Activated naive CD8-positive, alpha-beta T cell treated with anti-CD3 and anti-CD28 coated beads for 36 hours (primary cell): ENCODE results near the gene IST1. TPM values are rescaled to one million over a fixed set of nuclear protein-coding genes. Genes with fewer than 3 reads are reported as not detected.
"Not testable (repeated sequence)": the region's sequence is repeated elsewhere in the genome, so short reads cannot be mapped to it uniquely, and the experiment has no call there.

Experiments used
- DNase-seq: peaks from one replicate; pipeline ENCODE4 v3.0.0; 2021
- H3K27ac Mint-ChIP-seq: one replicate; pipeline ENCODE4 v1.8.0; 2022; ENCODE audit warnings: mild to moderate bottlenecking, moderate library complexity, mixed read lengths
- H3K27me3 Mint-ChIP-seq: one replicate; pipeline ENCODE4 v1.8.0; 2022; ENCODE audit warnings: mild to moderate bottlenecking, mixed read lengths
- H3K36me3 Mint-ChIP-seq: one replicate; pipeline ENCODE4 v1.8.0; 2021; ENCODE audit warnings: mild to moderate bottlenecking, mixed read lengths
- H3K4me1 Mint-ChIP-seq: one replicate; pipeline ENCODE4 v1.8.0; 2021; ENCODE audit warnings: mixed read lengths
- H3K4me3 Mint-ChIP-seq: one replicate; pipeline ENCODE4 v1.8.0; 2022; ENCODE audit warnings: mild to moderate bottlenecking, moderate library complexity, mixed read lengths
- H3K9me3 Mint-ChIP-seq: one replicate; pipeline ENCODE4 v1.8.0; 2022; ENCODE audit warnings: mixed read lengths
- total RNA-seq, 2 experiments: library from RNA; stranded (reverse); gene quantifications; one replicate each; pipeline ENCODE4 v1.2.3, GENCODE V29; 2021

Gene IST1
- total RNA-seq, 2 experiments from 2014 or later: 158 to 163 TPM

DNA sequence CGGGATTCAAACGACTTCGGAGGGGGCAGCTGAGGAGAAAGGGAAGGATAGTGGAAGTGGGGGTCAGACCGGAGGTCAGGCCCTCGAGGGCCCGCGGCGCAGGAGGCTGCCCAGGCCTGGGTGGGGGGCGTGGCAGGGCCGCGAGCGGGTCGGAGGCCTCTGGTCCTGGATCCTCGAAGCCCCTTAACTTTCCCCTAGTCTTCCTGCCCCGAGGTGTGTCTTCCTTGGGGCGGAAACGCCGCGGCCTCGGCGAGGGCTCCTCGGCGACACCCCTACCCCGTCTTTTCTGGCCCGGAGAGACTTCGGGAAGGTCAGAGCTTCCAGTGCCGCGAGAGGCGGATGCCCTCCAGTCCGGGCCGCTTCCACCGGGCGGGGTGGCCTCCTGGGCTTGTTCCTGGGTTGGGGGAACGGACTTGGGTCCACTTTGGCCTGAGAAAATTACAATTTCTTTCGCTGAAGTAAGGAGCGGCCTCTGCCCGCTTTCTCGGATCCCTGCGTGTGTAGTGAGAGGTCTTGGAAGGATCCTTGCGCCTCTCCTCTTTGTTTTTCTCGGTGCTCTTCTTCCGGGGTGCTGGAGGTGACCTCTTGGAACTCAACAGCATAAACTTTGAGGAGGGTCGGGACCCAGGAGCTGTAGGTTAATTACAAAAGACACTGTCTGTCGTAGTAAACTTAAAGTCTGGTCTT, 491 bp downstream of the IST1 start:
- peak overlapping the region; percentile 96 for H3K27ac Mint-ChIP-seq
- peaks cover 22% of the 10 kb centered on the region for H3K4me1 Mint-ChIP-seq
- H3K27me3 Mint-ChIP-seq: no peaks in the 10 kb centered on the region
- peaks cover 14% of the 10 kb centered on the region for H3K36me3 Mint-ChIP-seq
- H3K9me3 Mint-ChIP-seq: no peaks in the 10 kb centered on the region
- DNase-seq: no peak
- peak overlapping the region; percentile 98 for H3K4me3 Mint-ChIP-seq

DNA sequence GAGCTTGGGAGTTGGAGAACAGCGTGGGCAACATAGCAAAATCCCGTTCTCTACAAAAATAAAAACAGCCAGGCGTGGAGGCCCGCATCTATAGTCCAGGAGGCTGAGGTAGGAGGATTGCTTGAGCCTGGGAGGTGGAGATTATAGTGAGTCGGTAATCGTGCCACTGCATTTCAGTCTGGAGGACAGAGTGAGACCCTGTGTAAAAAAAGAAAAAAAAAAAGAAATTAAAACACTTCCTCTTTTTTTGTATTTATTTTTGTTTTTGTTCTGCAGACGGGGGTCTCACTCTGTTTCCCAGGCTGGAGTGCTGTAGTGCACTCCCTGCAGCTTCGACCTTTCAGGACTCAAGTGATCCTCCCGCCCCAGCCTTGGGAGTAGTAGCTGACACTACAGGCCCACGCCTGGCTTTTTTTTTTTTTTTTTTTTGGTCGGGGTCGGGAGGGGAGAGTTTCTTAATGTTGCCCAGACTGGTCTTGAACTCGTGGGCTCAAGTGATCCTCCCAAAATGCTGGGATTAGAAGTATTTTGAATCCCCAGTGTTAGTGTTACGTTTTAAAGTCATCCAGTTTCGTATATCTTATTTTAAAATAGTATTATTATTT, 1.5 kb downstream of the IST1 start:
- no peaks in the 10 kb centered on the region for H3K9me3 Mint-ChIP-seq
- H3K27me3 Mint-ChIP-seq: no peaks in the 10 kb centered on the region
- peaks cover 28% of the 10 kb centered on the region for H3K4me1 Mint-ChIP-seq

DNA sequence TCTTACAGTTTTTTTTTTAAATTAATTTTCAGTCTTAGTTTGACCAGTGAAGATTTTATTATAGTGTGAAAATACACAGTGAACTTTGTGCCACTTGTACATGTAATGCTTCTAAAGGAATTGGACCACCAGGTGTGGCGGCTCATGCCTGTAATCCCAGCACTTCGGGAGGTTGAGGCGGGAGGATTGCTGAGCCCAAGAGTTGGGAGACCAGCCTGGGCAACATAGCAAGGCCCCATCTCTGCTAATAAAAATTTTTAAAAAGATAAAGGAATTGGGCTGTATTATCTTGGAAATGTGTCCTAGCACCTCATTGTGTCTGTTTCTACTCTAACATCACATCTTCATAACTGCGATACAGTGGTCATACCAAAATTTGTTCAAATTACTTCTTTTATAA, 3.8 kb downstream of the IST1 start:
- H3K27me3 Mint-ChIP-seq: no peaks in the 10 kb centered on the region
- H3K36me3 Mint-ChIP-seq: peaks cover 25% of the 10 kb centered on the region
- H3K27ac Mint-ChIP-seq: no peak overlapping the region
- no peaks in the 10 kb centered on the region for H3K9me3 Mint-ChIP-seq
- H3K4me1 Mint-ChIP-seq: peaks cover 38% of the 10 kb centered on the region
- DNase-seq: no peak
- H3K4me3 Mint-ChIP-seq: no peak overlapping the region

More for the DNA sequence above, 1.5 kb downstream of the IST1 start:
- Mint-ChIP-seq H3K4me3 (peak overlapping the region; percentile 81), H3K36me3 (peaks cover 14% of the 10 kb centered on the region), H3K27ac (peak overlapping the region; percentile 63)
- DNase-seq: no peak

DNA sequence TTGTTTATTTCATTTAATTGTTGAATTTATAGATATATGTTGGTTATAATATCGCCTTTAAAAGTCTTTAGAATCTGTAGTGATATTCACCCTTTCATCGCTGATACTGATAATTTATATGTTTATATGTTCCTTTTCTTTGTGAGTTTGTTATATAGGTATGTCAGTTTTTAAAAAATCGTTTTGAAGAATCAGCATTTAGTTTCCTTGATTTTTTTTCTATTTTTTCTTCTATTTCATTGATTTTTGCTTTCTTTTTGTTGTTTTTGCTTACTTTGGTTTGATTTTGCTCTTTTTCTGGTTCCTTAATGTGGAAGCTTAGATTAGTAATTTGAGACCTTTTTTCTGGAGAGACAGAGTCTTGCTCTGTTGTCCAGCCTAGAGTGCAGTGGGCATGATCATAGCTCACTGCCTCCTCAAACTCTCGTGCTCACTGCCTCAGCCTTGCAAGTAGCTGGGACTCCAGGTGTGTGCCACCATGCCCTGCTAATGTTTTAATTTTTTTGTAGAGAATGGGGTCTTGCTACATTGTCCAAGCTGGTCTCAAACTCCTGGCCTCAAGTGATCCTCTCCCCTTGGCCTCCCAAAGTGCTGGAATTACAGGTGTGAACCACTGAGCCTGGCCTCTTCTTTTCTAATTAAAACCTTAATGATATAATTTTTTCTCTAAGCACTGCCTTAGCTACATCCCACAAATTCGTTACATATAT, 7.5 kb downstream of the IST1 start:
- DNase-seq: no peak
- no peak overlapping the region for H3K4me3 Mint-ChIP-seq
- peaks cover 30% of the 10 kb centered on the region for H3K36me3 Mint-ChIP-seq
- no peaks in the 10 kb centered on the region for H3K27me3 Mint-ChIP-seq
- H3K4me1 Mint-ChIP-seq: peaks cover 51% of the 10 kb centered on the region
- H3K9me3 Mint-ChIP-seq: no peaks in the 10 kb centered on the region
- no peak overlapping the region for H3K27ac Mint-ChIP-seq

DNA sequence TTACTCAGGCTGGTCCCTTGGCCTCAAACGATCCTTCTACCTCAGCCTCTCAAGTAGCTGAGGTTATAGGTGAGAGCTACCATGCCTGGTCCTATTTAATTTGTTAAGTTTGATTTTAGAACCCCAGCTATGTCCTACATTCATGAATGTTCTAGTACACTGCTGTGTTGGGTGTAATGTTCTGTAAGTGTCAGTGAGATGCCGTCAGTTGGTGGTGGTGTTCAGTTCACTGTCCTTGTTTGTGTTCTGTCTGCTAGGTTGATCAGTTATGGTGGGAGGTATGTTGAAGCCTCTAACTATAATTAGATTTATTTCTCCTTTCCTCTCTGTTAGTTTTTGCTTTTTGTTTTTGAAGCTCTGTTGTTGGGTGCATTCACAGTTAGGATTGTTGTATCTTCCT, 8.3 kb downstream of the IST1 start:
- H3K4me3 Mint-ChIP-seq: no peak overlapping the region
- peaks cover 56% of the 10 kb centered on the region for H3K4me1 Mint-ChIP-seq
- no peaks in the 10 kb centered on the region for H3K9me3 Mint-ChIP-seq
- peak overlapping the region; percentile 22 for H3K27ac Mint-ChIP-seq
- no peaks in the 10 kb centered on the region for H3K27me3 Mint-ChIP-seq
- H3K36me3 Mint-ChIP-seq: peaks cover 27% of the 10 kb centered on the region
- DNase-seq: no peak

DNA sequence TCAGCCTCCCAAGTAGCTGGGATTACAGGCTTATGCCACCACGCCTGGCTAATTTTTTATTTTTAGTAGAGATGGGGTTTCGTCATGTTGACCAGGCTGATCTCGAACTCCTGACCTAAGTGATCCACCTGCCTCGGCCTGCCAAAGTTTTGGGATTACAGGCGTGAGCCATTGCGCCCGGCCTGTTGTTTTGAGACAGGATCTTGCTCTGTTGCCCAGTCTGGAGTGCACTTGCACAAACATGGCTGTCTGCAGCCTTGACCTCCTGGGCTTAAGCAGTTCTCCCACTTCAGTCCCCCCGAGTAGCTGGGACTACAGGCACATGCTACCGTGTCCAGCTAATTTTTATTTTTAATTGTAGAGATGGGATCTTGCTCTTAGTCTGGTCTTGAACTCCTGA, 8.9 kb downstream of the IST1 start:
- Mint-ChIP-seq H3K36me3 (peaks cover 32% of the 10 kb centered on the region), H3K9me3 (no peaks in the 10 kb centered on the region), H3K27me3 (no peaks in the 10 kb centered on the region), H3K4me3 (no peak overlapping the region), H3K27ac (no peak overlapping the region), H3K4me1 (peaks cover 62% of the 10 kb centered on the region)
- no peak for DNase-seq

DNA sequence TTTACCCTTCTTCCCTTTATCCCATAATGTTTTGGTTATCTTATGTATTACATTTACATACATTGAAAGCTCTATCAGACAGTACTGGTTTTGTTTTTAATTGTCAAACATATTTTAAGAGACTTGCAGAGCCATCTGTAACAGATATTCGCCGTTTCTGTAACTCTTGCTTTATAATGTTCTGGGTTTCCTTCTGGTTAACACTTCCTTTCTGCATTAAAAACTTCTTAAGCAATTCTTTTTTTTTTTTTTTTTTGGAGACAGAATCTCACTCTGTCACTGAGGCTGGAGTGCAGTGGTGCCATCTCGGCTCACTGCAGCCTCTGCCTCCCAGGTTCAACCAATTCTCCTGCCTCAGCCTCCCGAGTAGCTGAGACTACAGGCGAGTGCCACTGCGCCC, 10.4 kb downstream of the IST1 start:
- peaks cover 31% of the 10 kb centered on the region for H3K36me3 Mint-ChIP-seq
- not testable (repeated sequence) for H3K27me3 Mint-ChIP-seq

DNA sequence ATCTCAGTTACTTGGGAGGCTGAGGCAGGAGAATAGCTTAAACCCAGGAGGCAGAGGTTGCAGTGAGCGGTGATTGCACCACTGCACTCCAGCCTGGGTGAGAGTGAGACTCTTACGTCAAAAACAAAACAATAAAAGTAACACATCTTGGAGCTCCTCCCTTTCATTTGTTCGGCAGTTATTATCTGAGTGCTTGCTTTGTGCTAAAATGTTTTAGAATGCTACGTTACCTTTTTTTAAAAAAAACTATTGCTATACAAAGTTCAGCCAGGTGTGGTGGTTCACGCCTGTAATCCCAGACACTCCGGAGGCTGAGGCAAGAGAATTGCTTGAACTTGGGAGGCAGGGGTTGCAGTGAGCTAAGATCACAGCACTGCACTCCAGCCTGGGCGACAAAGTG, 15.8 kb downstream of the IST1 start:
- Mint-ChIP-seq H3K27ac (no peak overlapping the region), H3K27me3 (no peaks in the 10 kb centered on the region), H3K36me3 (peaks cover 38% of the 10 kb centered on the region), H3K4me1 (peaks cover 56% of the 10 kb centered on the region), H3K4me3 (no peak overlapping the region), H3K9me3 (no peaks in the 10 kb centered on the region)
- DNase-seq: no peak

More for the DNA sequence above, 10.4 kb downstream of the IST1 start:
- not testable (repeated sequence) for H3K9me3 Mint-ChIP-seq, H3K4me3 Mint-ChIP-seq, DNase-seq
- peaks cover 63% of the 10 kb centered on the region for H3K4me1 Mint-ChIP-seq
- H3K27ac Mint-ChIP-seq: peak overlapping the region; percentile 30

DNA sequence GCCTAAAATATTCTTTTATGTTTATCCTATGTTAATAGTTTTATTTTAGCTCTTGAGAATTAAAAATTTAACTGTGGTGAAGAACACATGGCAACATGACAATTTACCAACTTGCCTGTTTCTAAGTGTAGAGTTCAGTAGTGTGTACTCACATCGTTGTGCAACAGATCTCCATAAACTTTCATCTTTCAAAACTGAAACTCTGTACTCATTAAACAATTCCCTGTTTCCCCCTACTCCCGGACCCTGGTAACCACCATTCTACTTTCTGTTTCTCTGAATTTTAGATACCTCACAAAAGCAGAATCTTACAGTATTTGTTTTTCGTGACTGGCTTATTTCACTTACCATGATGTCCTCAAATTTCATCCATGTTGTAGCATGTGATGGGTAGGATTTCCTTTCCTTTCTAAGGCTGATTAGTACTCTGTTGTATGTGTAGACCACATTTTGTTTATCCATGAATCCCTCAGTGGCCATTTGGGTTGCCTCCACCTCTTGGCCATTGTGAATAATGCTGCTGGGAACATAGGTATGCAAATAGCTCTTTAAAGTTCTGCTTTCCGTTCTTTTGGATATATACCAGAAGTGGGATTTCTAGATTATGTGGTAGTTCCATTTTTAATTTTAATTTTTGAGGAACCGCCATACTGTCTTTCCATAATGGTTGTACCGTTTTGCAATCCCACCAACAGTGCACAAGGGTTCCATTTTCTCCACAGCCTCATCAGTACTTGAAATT, 17.4 kb downstream of the IST1 start:
- no peaks in the 10 kb centered on the region for H3K9me3 Mint-ChIP-seq
- H3K36me3 Mint-ChIP-seq: peaks cover 47% of the 10 kb centered on the region
- H3K4me1 Mint-ChIP-seq: peaks cover 53% of the 10 kb centered on the region
- H3K4me3 Mint-ChIP-seq: no peak overlapping the region
- no peak for DNase-seq
- no peaks in the 10 kb centered on the region for H3K27me3 Mint-ChIP-seq
- H3K27ac Mint-ChIP-seq: peak overlapping the region; percentile 71

DNA sequence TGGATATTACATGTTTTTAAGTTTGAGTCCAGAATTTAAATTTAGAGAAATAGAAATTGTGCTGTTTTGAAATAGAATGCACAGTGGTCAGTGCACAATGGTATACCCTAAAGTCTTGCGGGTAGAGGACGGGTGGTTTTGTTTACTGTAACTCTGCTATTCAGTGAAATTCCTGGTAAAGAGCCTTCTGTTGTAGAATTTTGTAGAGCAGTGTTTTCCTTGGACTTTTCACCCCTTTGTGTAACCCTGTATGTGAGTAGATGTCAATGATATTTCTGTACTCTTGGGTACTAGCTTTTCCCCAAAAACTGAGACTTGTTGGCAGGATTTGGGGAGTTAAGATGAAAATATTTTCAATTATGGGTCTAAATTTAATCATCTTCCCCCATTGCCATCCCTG, 19.5 kb downstream of the IST1 start:
- Mint-ChIP-seq H3K4me1 (peaks cover 34% of the 10 kb centered on the region), H3K4me3 (no peak overlapping the region), H3K27ac (peak overlapping the region; percentile 51), H3K36me3 (peaks cover 62% of the 10 kb centered on the region), H3K9me3 (no peaks in the 10 kb centered on the region), H3K27me3 (no peaks in the 10 kb centered on the region)
- DNase-seq: no peak

DNA sequence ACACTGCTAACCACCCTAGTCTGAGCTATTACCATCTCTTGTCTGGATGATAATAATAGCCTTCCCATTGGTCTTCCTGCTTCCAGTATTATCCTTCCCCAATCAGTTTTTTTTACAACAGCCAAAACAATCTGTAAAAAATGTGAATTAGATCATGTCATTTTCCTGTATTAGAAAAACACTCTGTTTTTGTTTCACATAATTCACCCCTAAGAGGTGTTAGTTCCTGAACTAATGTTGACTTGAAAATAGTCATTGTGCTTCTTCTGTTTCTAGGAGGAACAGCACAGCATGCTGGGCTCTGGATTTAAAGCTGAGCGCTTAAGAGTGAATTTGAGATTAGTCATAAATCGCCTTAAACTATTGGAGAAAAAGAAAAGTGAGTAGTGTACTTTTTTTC, 20.0 kb downstream of the IST1 start:
- Mint-ChIP-seq H3K27me3 (no peaks in the 10 kb centered on the region), H3K9me3 (no peaks in the 10 kb centered on the region), H3K4me1 (peaks cover 30% of the 10 kb centered on the region), H3K4me3 (no peak overlapping the region), H3K36me3 (peaks cover 59% of the 10 kb centered on the region), H3K27ac (peak overlapping the region; percentile 78)
- DNase-seq: no peak

DNA sequence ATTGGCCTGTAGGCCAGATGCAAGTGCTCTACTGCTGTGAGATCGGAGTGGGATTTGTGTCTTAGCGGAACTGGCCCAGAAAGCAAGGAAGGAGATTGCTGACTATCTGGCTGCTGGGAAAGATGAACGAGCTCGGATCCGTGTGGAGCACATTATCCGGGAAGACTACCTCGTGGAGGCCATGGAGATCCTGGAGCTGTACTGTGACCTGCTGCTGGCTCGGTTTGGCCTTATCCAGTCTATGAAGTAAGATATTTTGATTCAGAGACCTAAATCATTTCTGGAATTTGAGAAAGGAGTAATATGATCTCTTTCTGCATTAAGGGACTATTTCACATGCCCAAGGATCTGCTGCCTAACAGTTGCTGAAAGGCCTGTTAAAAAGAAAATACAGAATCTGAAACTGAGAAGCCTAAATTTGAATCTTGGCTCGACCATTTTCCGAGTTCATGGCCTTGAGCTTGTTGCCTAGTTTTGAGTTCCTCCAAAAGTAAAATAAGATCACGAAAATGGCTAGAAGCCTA, 21.1 kb downstream of the IST1 start:
- H3K4me1 Mint-ChIP-seq: peaks cover 26% of the 10 kb centered on the region
- H3K27ac Mint-ChIP-seq: no peak overlapping the region
- peaks cover 69% of the 10 kb centered on the region for H3K36me3 Mint-ChIP-seq
- no peak for DNase-seq
- no peaks in the 10 kb centered on the region for H3K27me3 Mint-ChIP-seq
- no peaks in the 10 kb centered on the region for H3K9me3 Mint-ChIP-seq
- no peak overlapping the region for H3K4me3 Mint-ChIP-seq

DNA sequence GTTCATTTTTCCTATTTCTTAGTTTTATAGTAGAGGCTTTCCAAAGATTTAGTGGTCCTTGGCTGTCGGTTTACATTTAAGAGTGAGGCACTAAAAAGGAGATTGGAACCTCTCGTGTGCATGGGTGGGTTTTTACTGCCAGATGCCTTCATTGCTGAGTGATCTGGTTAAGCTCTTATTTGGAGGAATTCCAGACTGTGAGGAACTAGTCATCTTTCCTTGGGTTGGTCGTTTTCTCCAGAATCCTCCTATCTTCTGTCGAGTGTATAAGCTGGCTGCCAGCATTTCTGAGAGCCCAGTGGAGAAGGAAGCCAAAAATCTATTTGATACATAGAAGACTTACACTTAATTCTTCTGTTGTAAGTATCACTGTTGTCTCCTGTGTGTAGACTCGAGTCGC, 22.6 kb downstream of the IST1 start:
- no peak for DNase-seq
- H3K4me1 Mint-ChIP-seq: peaks cover 20% of the 10 kb centered on the region
- peak overlapping the region; percentile 49 for H3K27ac Mint-ChIP-seq
- H3K36me3 Mint-ChIP-seq: peaks cover 67% of the 10 kb centered on the region
- H3K27me3 Mint-ChIP-seq: no peaks in the 10 kb centered on the region
- H3K9me3 Mint-ChIP-seq: no peaks in the 10 kb centered on the region
- no peak overlapping the region for H3K4me3 Mint-ChIP-seq

DNA sequence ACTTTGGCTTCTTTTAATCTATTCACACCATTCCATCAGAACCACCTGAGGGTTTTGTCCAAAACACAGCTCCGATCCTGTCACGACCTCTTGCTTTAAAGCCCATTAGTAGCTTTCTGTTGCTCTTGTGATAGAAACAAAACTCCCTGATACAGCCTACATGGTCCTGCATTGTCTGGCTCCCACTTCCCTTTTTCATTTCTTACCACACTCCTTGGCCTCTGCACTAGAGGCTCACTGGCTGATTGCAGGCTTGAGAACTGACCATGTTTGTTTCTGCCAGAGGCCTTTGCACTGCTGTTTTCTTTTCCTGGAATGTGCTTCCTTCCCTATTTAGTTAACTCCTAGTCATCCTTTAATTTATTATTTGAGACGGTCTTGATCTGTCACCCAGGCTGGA, 23.7 kb downstream of the IST1 start:
- Mint-ChIP-seq H3K4me3 (no peak overlapping the region), H3K9me3 (no peaks in the 10 kb centered on the region), H3K36me3 (peaks cover 64% of the 10 kb centered on the region), H3K27ac (no peak overlapping the region), H3K4me1 (peaks cover 15% of the 10 kb centered on the region), H3K27me3 (no peaks in the 10 kb centered on the region)
- DNase-seq: no peak

DNA sequence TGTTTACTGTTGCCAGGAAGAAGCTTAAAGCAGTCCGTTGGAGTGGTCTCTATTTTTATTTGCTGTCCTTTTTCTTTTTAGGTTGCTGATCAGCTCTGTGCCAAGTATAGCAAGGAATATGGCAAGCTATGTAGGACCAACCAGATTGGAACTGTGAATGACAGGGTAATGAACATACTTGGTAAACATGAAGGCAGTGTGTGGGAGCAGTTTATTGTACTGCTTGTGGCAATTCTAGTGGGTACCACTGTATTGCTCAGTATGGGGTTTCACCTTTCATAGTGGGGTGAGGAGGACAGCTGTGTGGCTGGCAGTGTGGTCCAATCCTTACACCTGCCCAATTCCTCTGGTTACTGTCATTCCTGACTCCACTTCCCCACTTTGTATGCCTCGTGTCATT, 25.3 kb downstream of the IST1 start:
- peaks cover 56% of the 10 kb centered on the region for H3K36me3 Mint-ChIP-seq
- no peak overlapping the region for H3K4me3 Mint-ChIP-seq
- peak overlapping the region; percentile 21 for H3K27ac Mint-ChIP-seq
- peaks cover 7% of the 10 kb centered on the region for H3K4me1 Mint-ChIP-seq
- no peaks in the 10 kb centered on the region for H3K9me3 Mint-ChIP-seq
- no peak for DNase-seq
- H3K27me3 Mint-ChIP-seq: no peaks in the 10 kb centered on the region
